Kidney (tissue), 14 donors: ENCODE data around the gene PTGDR. TPM values are rescaled to one million over a fixed set of nuclear protein-coding genes. Genes with fewer than 3 reads are reported as not detected.

Source experiments
- DNase-seq, 5 donors: peaks; one replicate each; pipeline ENCODE4 v3.0.0-alpha.2; 2013 to 2020
- FAIRE-seq: peaks from 2 replicates; lab custom pipeline; 2012; peaks lifted over from hg19 to GRCh38; lab: Jason Lieb, UNC
- H3K27ac ChIP-seq, 2 donors: one replicate each; pipeline ENCODE4 v1.7.0; 2013; ENCODE audit warnings: low read depth in 2 of 2, low read length in 2 of 2, inconsistent platforms in 1 of 2
- H3K27me3 ChIP-seq: one replicate; pipeline ENCODE4 v1.7.1; 2013; ENCODE audit warnings: low read length, inconsistent platforms; ENCODE audit not compliant: control insufficient read depth, insufficient read depth
- H3K36me3 ChIP-seq, 3 donors: one replicate each; pipeline versions ENCODE4 v1.7.0 to v1.7.1; 2013; ENCODE audit warnings: low read length in 3 of 3, control low read depth in 1 of 3, inconsistent platforms in 1 of 3; ENCODE audit not compliant: insufficient read depth in 3 of 3, control insufficient read depth in 2 of 3
- H3K4me1 ChIP-seq, 3 donors: one replicate each; pipeline versions ENCODE4 v1.7.0 to v1.7.1; 2013; ENCODE audit warnings: low read length in 3 of 3, inconsistent platforms in 1 of 3, low read depth in 1 of 3; ENCODE audit not compliant: control insufficient read depth in 2 of 3, insufficient read depth in 2 of 3
- H3K4me3 ChIP-seq, 3 donors: one replicate each; pipeline versions ENCODE4 v1.7.0 to v1.8.1; 2013; ENCODE audit warnings: low read length in 3 of 3, control low read depth in 1 of 3, inconsistent platforms in 1 of 3
- H3K9ac ChIP-seq, 3 donors: one replicate each; pipeline versions ENCODE4 v1.7.0 to v1.7.1; 2013; ENCODE audit warnings: low read length in 3 of 3, control low read depth in 1 of 3, inconsistent platforms in 1 of 3
- H3K9me3 ChIP-seq, 3 donors: one replicate each; pipeline versions ENCODE4 v1.7.0 to v1.7.1; 2013; ENCODE audit warnings: low read length in 3 of 3, control low read depth in 1 of 3, inconsistent platforms in 1 of 3; ENCODE audit not compliant: control insufficient read depth in 2 of 3, insufficient read depth in 1 of 3
- CTCF ChIP-seq: IDR thresholded peaks from 3 replicates; pipeline ENCODE4 v1.5.1; 2012; ENCODE audit warnings: mild to moderate bottlenecking, moderate library complexity, borderline replicate concordance; ENCODE audit not compliant: insufficient read depth; ENCODE audit errors: extremely low read depth
- intact Hi-C: fragments of 100-400 bp; cut with DNase I; formaldehyde crosslinking; loops from one replicate; pipeline ENCODE4 v1.11.1; 2022
- polyA plus RNA-seq: library from polyadenylated mRNA; stranded (reverse); fragments of 350-450 nt; fragmentation: Illumina TruSeq; extraction: RNeasy Lipid Tissue Mini Kit (QIAGEN cat#74804); gene quantifications from one replicate; pipeline ENCODE4 v1.2.3, GENCODE V29; 2014; ENCODE audit warnings: low read depth, low replicate concordance; ENCODE audit not compliant: insufficient read depth
- total RNA-seq: library from RNA; stranded (reverse); fragmentation: NEBNext Ultra II Directional; extraction: Animal tissue kit (Norgen Biotek cat#: 25700); gene quantifications from one replicate; pipeline ENCODE4 v1.2.1, GENCODE V29; 2021
- donor health status: control.
- donor health status: control.
- donor health status: control.
- donor health status: control.
- donor health status: control.
- donor health status: DM: yes; HTN: yes; CAD: no.
- donor health status: Normal renal cell carcinoma (clear cell type).

The PTGDR gene
- total and polyA plus RNA-seq, 2 donors from 2014 or later = 0.22 to 3.1 TPM

- FAIRE-seq (no peak), DNase-seq (no peak)
- Histone ChIP-seq H3K27ac (no peak overlapping the region), H3K27me3 (no peaks in the 10 kb centered on the region), H3K4me3 (no peak overlapping the region), H3K36me3 (no peaks in the 10 kb centered on the region), H3K9ac (no peak overlapping the region), H3K4me1 (no peaks in the 10 kb centered on the region), H3K9me3 (no peaks in the 10 kb centered on the region)
- no peak for TF ChIP-seq CTCF
- intact Hi-C loops = no loop called here
Measured at GRCh38 chr14:52275372-52275771, 7.9 kb downstream of the PTGDR start.

- Histone ChIP-seq H3K4me1 (no peaks in the 10 kb centered on the region), H3K27ac (no peak overlapping the region), H3K36me3 (no peaks in the 10 kb centered on the region), H3K27me3 (no peaks in the 10 kb centered on the region), H3K9me3 (no peaks in the 10 kb centered on the region), H3K9ac (no peak overlapping the region), H3K4me3 (no peak overlapping the region)
- intact Hi-C loops = no loop called here
- TF ChIP-seq CTCF = no peak
- FAIRE-seq (no peak), DNase-seq (no peak)
Measured at GRCh38 chr14:52277552-52277951, 10.1 kb downstream of the PTGDR start.

GRCh38 chr14:52279408-52279807 lies 11.9 kb downstream of the PTGDR start:
- no peak for DNase-seq
- FAIRE-seq = no peak
- Histone ChIP-seq H3K9ac (no peak overlapping the region), H3K36me3 (no peaks in the 10 kb centered on the region), H3K27ac (no peak overlapping the region), H3K4me3 (no peak overlapping the region), H3K27me3 (no peaks in the 10 kb centered on the region), H3K9me3 (no peaks in the 10 kb centered on the region), H3K4me1 (no peaks in the 10 kb centered on the region)
- no peak for TF ChIP-seq CTCF
- intact Hi-C loops = no loop called here

- Histone ChIP-seq H3K36me3 (no peaks in the 10 kb centered on the region), H3K27me3 (no peaks in the 10 kb centered on the region), H3K4me1 (no peaks in the 10 kb centered on the region), H3K4me3 (no peak overlapping the region), H3K27ac (no peak overlapping the region), H3K9me3 (no peaks in the 10 kb centered on the region), H3K9ac (no peak overlapping the region)
- intact Hi-C loops = no loop called here
- TF ChIP-seq CTCF = no peak
- no peak for DNase-seq
- FAIRE-seq = no peak
Measured at GRCh38 chr14:52283099-52283498, 15.6 kb downstream of the PTGDR start.
